NCI-H2196 treated with DMSO at 0.1 percent for 48 hours (cell line): ENCODE data around the gene BRD7.

Experiments
- DNase-seq: peaks from one replicate; lab custom pipeline; 2025; ENCODE audit not compliant: unreplicated experiment; lab: John Stamatoyannopoulos, UW

Gene BRD7

GRCh38 chr16:50323335-50324011 lies 45.3 kb downstream of the BRD7 start:
- no peak for DNase-seq

- no peak for DNase-seq
These were observed 46.5 kb downstream of the BRD7 start for GRCh38 chr16:50322333-50322732.

- no peak for DNase-seq
These were observed 48.5 kb downstream of the BRD7 start for GRCh38 chr16:50320310-50320709.

GRCh38 chr16:50318796-50319578 lies 49.8 kb downstream of the BRD7 start:
- DNase-seq: no peak

GRCh38 chr16:50316848-50317630 lies 51.7 kb downstream of the BRD7 start:
- no peak for DNase-seq

- DNase-seq: no peak
These were observed 52.5 kb downstream of the BRD7 start for GRCh38 chr16:50316102-50316847.

- no peak for DNase-seq
These were observed 53.3 kb downstream of the BRD7 start for GRCh38 chr16:50315346-50315997.

- no peak for DNase-seq
These were observed 54.1 kb downstream of the BRD7 start for GRCh38 chr16:50314665-50315064.

- no peak for DNase-seq
These were observed 55.0 kb downstream of the BRD7 start for GRCh38 chr16:50313596-50314478.

- DNase-seq: no peak
These were observed 56.8 kb downstream of the BRD7 start for GRCh38 chr16:50311891-50312501.

- DNase-seq: no peak
These were observed 57.7 kb downstream of the BRD7 start for GRCh38 chr16:50311134-50311528.

- no peak for DNase-seq
These were observed 58.3 kb downstream of the BRD7 start for GRCh38 chr16:50310308-50311133.

- no peak for DNase-seq
These were observed 59.1 kb downstream of the BRD7 start for GRCh38 chr16:50309527-50310307.

- no peak for DNase-seq
These were observed 59.6 kb downstream of the BRD7 start for GRCh38 chr16:50309156-50309526.

GRCh38 chr16:50308237-50308965 lies 60.4 kb downstream of the BRD7 start:
- no peak for DNase-seq

GRCh38 chr16:50306287-50306686 lies 62.5 kb downstream of the BRD7 start:
- no peak for DNase-seq
